ELF-1 (cell line): ENCODE measurements around the gene VWA8.

Experiments
- DNase-seq: peaks from one replicate; pipeline ENCODE4 v3.0.0-alpha.2; 2016; ENCODE audit warnings: low read depth, low spot score

VWA8 gene

GRCh38 chr13:41615528-41615855 is 345.4 kb downstream of the VWA8 start:
- DNase-seq, result no peak

- peak; percentile 39 for DNase-seq
Measured at GRCh38 chr13:41614671-41615527, 346.0 kb downstream of the VWA8 start.

GRCh38 chr13:41613984-41614661 is 346.8 kb downstream of the VWA8 start:
- peak; percentile 58 for DNase-seq

- DNase-seq, result peak; percentile 87
Measured at GRCh38 chr13:41613471-41613870, 347.4 kb downstream of the VWA8 start.

GRCh38 chr13:41611385-41611784 is 349.5 kb downstream of the VWA8 start:
- no peak for DNase-seq

GRCh38 chr13:41610404-41610803 is 350.5 kb downstream of the VWA8 start:
- DNase-seq, result peak; percentile 52

- no peak for DNase-seq
Measured at GRCh38 chr13:41609828-41610227, 351.1 kb downstream of the VWA8 start.

GRCh38 chr13:41608839-41609177 is 352.1 kb downstream of the VWA8 start:
- no peak for DNase-seq

- no peak for DNase-seq
Measured at GRCh38 chr13:41608111-41608838, 352.6 kb downstream of the VWA8 start.

- DNase-seq, result no peak
Measured at GRCh38 chr13:41606646-41607045, 354.3 kb downstream of the VWA8 start.

GRCh38 chr13:41605319-41606285 is 355.3 kb downstream of the VWA8 start:
- DNase-seq, result no peak

- no peak for DNase-seq
Measured at GRCh38 chr13:41603917-41604316, 357.0 kb downstream of the VWA8 start.

GRCh38 chr13:41601718-41602445 is 359.0 kb downstream of the VWA8 start:
- DNase-seq, result no peak

GRCh38 chr13:41599619-41600018 is 361.3 kb downstream of the VWA8 start:
- no peak for DNase-seq

- no peak for DNase-seq
Measured at GRCh38 chr13:41597348-41598041, 363.4 kb downstream of the VWA8 start.

- no peak for DNase-seq
Measured at GRCh38 chr13:41596190-41596589, 364.7 kb downstream of the VWA8 start.

GRCh38 chr13:41595298-41595697 is 365.6 kb downstream of the VWA8 start:
- no peak for DNase-seq

- DNase-seq, result no peak
Measured at GRCh38 chr13:41590643-41591042, 370.3 kb downstream of the VWA8 start.

- DNase-seq, result no peak
Measured at GRCh38 chr13:41590122-41590521, 370.8 kb downstream of the VWA8 start.

GRCh38 chr13:41589434-41589833 is 371.5 kb downstream of the VWA8 start:
- DNase-seq, result no peak
